ENCODE results near the gene PKMYT1.
A peak's percentile ranks its signal among the peaks of the same experiment; 100 is the strongest.

Gene PKMYT1

GRCh38 chr16:2996298-2996697, 16.1 kb upstream of the PKMYT1 start:
- DNase-seq, result no peak

- no peak for DNase-seq
These were observed 12.3 kb upstream of the PKMYT1 start for GRCh38 chr16:2992383-2993081.

- no peak for DNase-seq
These were observed 11.5 kb upstream of the PKMYT1 start for GRCh38 chr16:2991566-2992261.

- no peak for DNase-seq
These were observed 10.6 kb upstream of the PKMYT1 start for GRCh38 chr16:2990891-2991290.

- DNase-seq, result no peak
These were observed 8.4 kb upstream of the PKMYT1 start for GRCh38 chr16:2988590-2989099.

- DNase-seq, result no peak
These were observed 7.6 kb upstream of the PKMYT1 start for GRCh38 chr16:2987833-2988232.

- no peak for DNase-seq
These were observed 7.0 kb upstream of the PKMYT1 start for GRCh38 chr16:2987286-2987685.

- DNase-seq, result no peak
These were observed 6.5 kb upstream of the PKMYT1 start for GRCh38 chr16:2986623-2987188.

GRCh38 chr16:2985893-2986355, 5.7 kb upstream of the PKMYT1 start:
- no peak for DNase-seq

- no peak for DNase-seq
These were observed 5.2 kb upstream of the PKMYT1 start for GRCh38 chr16:2985462-2985861.

GRCh38 chr16:2983706-2984136, 3.5 kb upstream of the PKMYT1 start:
- DNase-seq, result peak; percentile 74 to 78

GRCh38 chr16:2982402-2982801, 2.2 kb upstream of the PKMYT1 start:
- DNase-seq, result no peak

- DNase-seq, result no peak
These were observed 1.6 kb upstream of the PKMYT1 start for GRCh38 chr16:2981899-2982250.

- no peak for DNase-seq
These were observed 1.1 kb upstream of the PKMYT1 start for GRCh38 chr16:2981177-2981898.

GRCh38 chr16:2979669-2980226, 498 bp downstream of the PKMYT1 start:
- peak; percentile 59 to 79 for DNase-seq

- DNase-seq, result no peak
These were observed 2.8 kb downstream of the PKMYT1 start for GRCh38 chr16:2977440-2977839.

GRCh38 chr16:2976673-2977072, 3.6 kb downstream of the PKMYT1 start:
- DNase-seq, result no peak

- DNase-seq, result no peak
These were observed 4.0 kb downstream of the PKMYT1 start for GRCh38 chr16:2976201-2976600.

GRCh38 chr16:2975161-2975795, 5.0 kb downstream of the PKMYT1 start:
- DNase-seq, result no peak

GRCh38 chr16:2974319-2975056, 5.8 kb downstream of the PKMYT1 start:
- no peak for DNase-seq

- no peak for DNase-seq
These were observed 6.5 kb downstream of the PKMYT1 start for GRCh38 chr16:2973605-2974318.
